HG02981 (cell line): ENCODE data around the gene DDIT3.

Source experiments
- ATAC-seq: cut with Tn5 transposase; IDR thresholded peaks from one replicate; pipeline ENCODE4 v1.9.1; 2021; ENCODE audit warnings: mild to moderate bottlenecking, moderate library complexity; ENCODE audit not compliant: unreplicated experiment

The DDIT3 gene

GRCh38 chr12:57470286-57470969 lies 49.9 kb downstream of the DDIT3 start:
- no peak for ATAC-seq

GRCh38 chr12:57469296-57470164 lies 50.8 kb downstream of the DDIT3 start:
- ATAC-seq = no peak

GRCh38 chr12:57467915-57468314 lies 52.4 kb downstream of the DDIT3 start:
- ATAC-seq = no peak

GRCh38 chr12:57467212-57467874 lies 53.0 kb downstream of the DDIT3 start:
- ATAC-seq = no peak
